ENCODE results near the gene TMEM163.

- TF ChIP-seq CTCF (IDR thresholded peaks at IDR 0.05; ENCODE audit: poor library complexity): no peak
- TF ChIP-seq EZH2 (IDR thresholded peaks at IDR 0.05; ENCODE audit: borderline replicate concordance): no peak
Observed at GRCh38 chr2:134592377-134592776, 126.4 kb downstream of the TMEM163 start.

All from hepatocyte (in vitro differentiated cells).